IPS DF 6.9 (cell line): Measurements from ENCODE around the gene PLEKHM3.

Experiments
- DNase-seq: peaks from one replicate; pipeline ENCODE4 v3.0.0-alpha.2; 2013; ENCODE audit warnings: low read depth, low spot score
- H3K27ac ChIP-seq: one replicate; pipeline ENCODE4 v1.5.1; 2013; ENCODE audit warnings: low read length, control low read depth
- H3K27me3 ChIP-seq: 2 replicates; pipeline ENCODE4 v1.6.1; 2013; ENCODE audit warnings: mild to moderate bottlenecking, low read length; ENCODE audit not compliant: control insufficient read depth, insufficient read depth
- H3K36me3 ChIP-seq: 2 replicates; pipeline ENCODE4 v1.6.1; 2013; ENCODE audit warnings: low read length; ENCODE audit not compliant: control insufficient read depth, insufficient read depth
- H3K4me1 ChIP-seq: 2 replicates; pipeline ENCODE4 v1.6.1; 2013; ENCODE audit warnings: low read length; ENCODE audit not compliant: control insufficient read depth, insufficient read depth
- H3K4me3 ChIP-seq: 2 replicates; pipeline ENCODE4 v1.5.1; 2013; ENCODE audit warnings: mild to moderate bottlenecking, low read length
- H3K9me3 ChIP-seq: 2 replicates; pipeline ENCODE4 v1.6.1; 2013; ENCODE audit warnings: low read length, inconsistent platforms; ENCODE audit not compliant: control insufficient read depth, insufficient read depth
- WGBS: extraction: QIAGEN DNeasy Blood & Tissue Kit; methylation state at CpG from one replicate; pipeline ENCODE4 v1.1.7; 2013; ENCODE audit warnings: mixed read lengths, missing lambda C conversion rate; ENCODE audit not compliant: insufficient read length, insufficient coverage; 5-methylcytosine and 5-hydroxymethylcytosine counted together

Gene PLEKHM3

GRCh38 chr2:207935121-207935990, 90.0 kb downstream of the PLEKHM3 start:
- no peak overlapping the region for H3K4me3 ChIP-seq
- no peaks in the 10 kb centered on the region for H3K36me3 ChIP-seq
- H3K27ac ChIP-seq: no peak overlapping the region
- H3K27me3 ChIP-seq: no peaks in the 10 kb centered on the region; the same call in 1 of the 2 replicates
- no peaks in the 10 kb centered on the region for H3K9me3 ChIP-seq
- H3K4me1 ChIP-seq: 0 out of 2 replicates have a peak, but pooled peaks cover 1% of the 10 kb centered on the region
- DNase-seq: no peak
- WGBS: no CpG with 5 or more reads among the region's 7 CpGs

- H3K27me3 ChIP-seq: no peaks in the 10 kb centered on the region; the same call in 1 of the 2 replicates
- H3K36me3 ChIP-seq: no peaks in the 10 kb centered on the region
- no peaks in the 10 kb centered on the region for H3K9me3 ChIP-seq
- H3K27ac ChIP-seq: no peak overlapping the region
- no peak overlapping the region for H3K4me3 ChIP-seq
- WGBS: no CpG with 5 or more reads among the region's 7 CpGs
- 0 out of 2 replicates have a peak, but pooled peaks cover 1% of the 10 kb centered on the region for H3K4me1 ChIP-seq
- no peak for DNase-seq
These were observed 90.6 kb downstream of the PLEKHM3 start for GRCh38 chr2:207934720-207935119.

- no peak overlapping the region for H3K27ac ChIP-seq
- no peak overlapping the region for H3K4me3 ChIP-seq
- 0 out of 2 replicates have a peak, but pooled peaks cover 1% of the 10 kb centered on the region for H3K4me1 ChIP-seq
- no peaks in the 10 kb centered on the region; the same call in 1 of the 2 replicates for H3K27me3 ChIP-seq
- WGBS: no CpG with 5 or more reads among the region's 9 CpGs
- H3K36me3 ChIP-seq: no peaks in the 10 kb centered on the region
- no peak for DNase-seq
- no peaks in the 10 kb centered on the region for H3K9me3 ChIP-seq
These were observed 91.8 kb downstream of the PLEKHM3 start for GRCh38 chr2:207933396-207934065.

GRCh38 chr2:207932106-207932505, 93.2 kb downstream of the PLEKHM3 start:
- Histone ChIP-seq H3K27me3 (no peaks in the 10 kb centered on the region; the same call in 1 of the 2 replicates), H3K9me3 (no peaks in the 10 kb centered on the region), H3K27ac (no peak overlapping the region), H3K4me1 (0 out of 2 replicates have a peak, but pooled peaks cover 1% of the 10 kb centered on the region), H3K36me3 (no peaks in the 10 kb centered on the region), H3K4me3 (no peak overlapping the region)
- no CpG with 5 or more reads among the region's 1 CpG for WGBS
- DNase-seq: no peak

- Histone ChIP-seq H3K4me3 (no peak overlapping the region), H3K4me1 (0 out of 2 replicates have a peak, but pooled peaks cover 1% of the 10 kb centered on the region), H3K36me3 (no peaks in the 10 kb centered on the region), H3K27ac (no peak overlapping the region), H3K9me3 (no peaks in the 10 kb centered on the region), H3K27me3 (no peaks in the 10 kb centered on the region; the same call in 1 of the 2 replicates)
- WGBS: no CpG with 5 or more reads among the region's 29 CpGs
- no peak for DNase-seq
These were observed 94.6 kb downstream of the PLEKHM3 start for GRCh38 chr2:207930747-207931146.

GRCh38 chr2:207929923-207930322, 95.4 kb downstream of the PLEKHM3 start:
- Histone ChIP-seq H3K36me3 (no peaks in the 10 kb centered on the region), H3K27ac (no peak overlapping the region), H3K27me3 (no peaks in the 10 kb centered on the region), H3K4me3 (no peak overlapping the region), H3K9me3 (no peaks in the 10 kb centered on the region), H3K4me1 (0 out of 2 replicates have a peak, but pooled peaks cover 1% of the 10 kb centered on the region)
- WGBS: no CpG with 5 or more reads among the region's 3 CpGs
- no peak for DNase-seq

- DNase-seq: no peak
- Histone ChIP-seq H3K27ac (no peak overlapping the region), H3K36me3 (no peaks in the 10 kb centered on the region), H3K4me1 (0 out of 2 replicates have a peak, but pooled peaks cover 1% of the 10 kb centered on the region), H3K4me3 (no peak overlapping the region), H3K27me3 (no peaks in the 10 kb centered on the region), H3K9me3 (no peaks in the 10 kb centered on the region)
These were observed 97.2 kb downstream of the PLEKHM3 start for GRCh38 chr2:207928079-207928478.

GRCh38 chr2:207926989-207927300, 98.4 kb downstream of the PLEKHM3 start:
- DNase-seq: no peak

GRCh38 chr2:207926133-207926988, 99.0 kb downstream of the PLEKHM3 start:
- no CpG with 5 or more reads among the region's 13 CpGs for WGBS
- no peak overlapping the region for H3K27ac ChIP-seq
- DNase-seq: no peak

More at GRCh38 chr2:207926989-207927300, 98.4 kb downstream of the PLEKHM3 start:
- no peaks in the 10 kb centered on the region for H3K9me3 ChIP-seq
- no peak overlapping the region for H3K27ac ChIP-seq
- H3K4me1 ChIP-seq: 0 out of 2 replicates have a peak, but pooled peaks cover 1% of the 10 kb centered on the region
- H3K36me3 ChIP-seq: no peaks in the 10 kb centered on the region
- no CpG with 5 or more reads among the region's 4 CpGs for WGBS
- no peak overlapping the region for H3K4me3 ChIP-seq
- no peaks in the 10 kb centered on the region for H3K27me3 ChIP-seq

GRCh38 chr2:207925601-207926000, 99.7 kb downstream of the PLEKHM3 start:
- no peak overlapping the region for H3K4me3 ChIP-seq
- H3K36me3 ChIP-seq: no peaks in the 10 kb centered on the region
- no peak for DNase-seq
- no CpG with 5 or more reads among the region's 8 CpGs for WGBS
- no peak overlapping the region for H3K27ac ChIP-seq
- H3K9me3 ChIP-seq: no peaks in the 10 kb centered on the region
- no peaks in the 10 kb centered on the region for H3K4me1 ChIP-seq
- no peaks in the 10 kb centered on the region for H3K27me3 ChIP-seq

More at GRCh38 chr2:207926133-207926988, 99.0 kb downstream of the PLEKHM3 start:
- no peak overlapping the region for H3K4me3 ChIP-seq
- H3K4me1 ChIP-seq: 0 out of 2 replicates have a peak, but pooled peaks cover 1% of the 10 kb centered on the region
- H3K27me3 ChIP-seq: no peaks in the 10 kb centered on the region
- no peaks in the 10 kb centered on the region for H3K36me3 ChIP-seq
- H3K9me3 ChIP-seq: no peaks in the 10 kb centered on the region
